Ovary (tissue), 3 donors: ENCODE results near the gene SHISA9.

Experiments
- EP300 ChIP-seq: sonication (generic); formaldehyde crosslinking; IDR thresholded peaks from one replicate; pipeline ENCODE4 v1.6.1; 2017; ENCODE audit warnings: antibody characterized with exemption
- TF ChIP-seq, protein P1 (sequence below), 3 donors: fragments of 450-650 bp in 2 of 3; fragments of 200-600 bp in 1 of 3; IDR thresholded peaks; one replicate each; pipeline versions ENCODE4 v1.5.1 to v1.8.0; 2016 to 2022; ENCODE audit warnings: antibody characterized with exemption in 3 of 3, mild to moderate bottlenecking in 1 of 3
- donor health status: DM: no; HTN: no; CAD: no.

DNA sequence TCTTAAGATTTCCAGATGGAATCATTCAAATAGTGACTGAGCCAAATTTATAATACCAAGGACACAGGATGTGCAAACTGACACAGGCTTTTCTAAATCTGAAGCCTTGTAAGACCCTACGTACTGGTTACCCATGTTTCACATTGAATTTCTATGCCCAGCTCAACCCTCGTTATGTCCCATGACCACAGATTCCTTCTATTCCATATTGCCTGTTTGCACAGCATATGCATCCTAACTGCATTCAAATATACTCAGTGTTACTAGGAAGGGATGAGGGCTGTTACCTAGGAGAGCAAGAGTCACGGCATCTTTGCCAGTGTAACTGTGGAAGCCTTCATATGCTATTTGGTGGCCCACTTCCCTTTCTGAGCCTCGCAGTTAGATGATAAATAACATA, 305.2 kb downstream of the SHISA9 start:
- TF ChIP-seq, protein P1, sequence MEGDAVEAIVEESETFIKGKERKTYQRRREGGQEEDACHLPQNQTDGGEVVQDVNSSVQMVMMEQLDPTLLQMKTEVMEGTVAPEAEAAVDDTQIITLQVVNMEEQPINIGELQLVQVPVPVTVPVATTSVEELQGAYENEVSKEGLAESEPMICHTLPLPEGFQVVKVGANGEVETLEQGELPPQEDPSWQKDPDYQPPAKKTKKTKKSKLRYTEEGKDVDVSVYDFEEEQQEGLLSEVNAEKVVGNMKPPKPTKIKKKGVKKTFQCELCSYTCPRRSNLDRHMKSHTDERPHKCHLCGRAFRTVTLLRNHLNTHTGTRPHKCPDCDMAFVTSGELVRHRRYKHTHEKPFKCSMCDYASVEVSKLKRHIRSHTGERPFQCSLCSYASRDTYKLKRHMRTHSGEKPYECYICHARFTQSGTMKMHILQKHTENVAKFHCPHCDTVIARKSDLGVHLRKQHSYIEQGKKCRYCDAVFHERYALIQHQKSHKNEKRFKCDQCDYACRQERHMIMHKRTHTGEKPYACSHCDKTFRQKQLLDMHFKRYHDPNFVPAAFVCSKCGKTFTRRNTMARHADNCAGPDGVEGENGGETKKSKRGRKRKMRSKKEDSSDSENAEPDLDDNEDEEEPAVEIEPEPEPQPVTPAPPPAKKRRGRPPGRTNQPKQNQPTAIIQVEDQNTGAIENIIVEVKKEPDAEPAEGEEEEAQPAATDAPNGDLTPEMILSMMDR (IDR thresholded peaks at IDR 0.05), result no peak
- TF ChIP-seq EP300, result no peak
